Measurements from ENCODE around the gene TYW1B. TPM values are rescaled to one million over a fixed set of nuclear protein-coding genes. Genes with fewer than 3 reads are reported as not detected.
"Not testable (repeated sequence)": the region's sequence is repeated elsewhere in the genome, so short reads cannot be mapped to it uniquely, and the experiment has no call there.

Gene TYW1B
- total RNA-seq, 2 experiments from 2014 or later = 3.4 to 3.5 TPM

DNA sequence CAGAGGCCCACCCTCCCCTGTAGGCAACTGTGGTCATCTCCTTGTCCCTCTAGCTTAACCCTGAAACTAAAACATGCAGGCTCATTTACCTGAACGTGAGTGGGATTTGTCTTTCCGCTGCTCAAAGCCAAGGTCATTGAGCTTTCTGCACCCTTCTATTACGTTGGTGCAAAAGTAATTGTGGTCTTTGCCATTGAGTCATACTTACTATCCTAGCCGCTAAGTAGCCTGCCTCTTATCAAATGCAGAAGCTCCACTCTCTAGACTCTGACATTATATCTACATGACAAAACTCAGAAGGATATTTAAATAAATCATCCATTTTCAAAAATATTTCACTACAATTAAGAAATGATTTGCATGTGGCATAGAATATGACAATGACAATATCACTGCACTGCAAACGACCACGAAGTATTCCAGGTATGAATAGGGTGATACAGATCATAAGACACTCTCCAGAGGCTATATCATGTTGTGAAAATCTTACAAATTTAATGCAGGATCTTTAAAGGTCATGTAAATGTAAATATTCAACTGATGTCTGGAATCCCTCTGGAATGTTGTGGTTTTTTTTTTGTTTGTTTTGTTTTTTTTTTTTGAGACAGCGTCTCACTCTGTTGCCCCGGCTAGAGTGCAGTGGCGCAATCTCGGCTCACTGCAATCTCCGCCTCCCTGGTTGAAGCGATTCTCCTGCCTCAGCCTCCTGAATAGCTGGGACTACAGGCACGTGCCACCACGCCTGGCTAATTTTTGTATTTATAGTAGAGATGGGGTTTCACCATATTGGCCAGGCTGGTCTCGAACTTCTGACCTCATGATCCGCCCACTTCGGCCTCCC, 223.0 kb downstream of the TYW1B start:
- DNase-seq; H3K27me3 Mint-ChIP-seq; H3K27ac Mint-ChIP-seq; POLR2A ChIA-PET; CTCF ChIA-PET; H3K36me3 Mint-ChIP-seq (ENCODE audit: low read depth); H3K4me3 Mint-ChIP-seq; H3K9me3 Mint-ChIP-seq; H3K4me1 Mint-ChIP-seq: not testable (repeated sequence)

- POLR2A ChIA-PET; H3K9me3 Mint-ChIP-seq; H3K36me3 Mint-ChIP-seq (ENCODE audit: low read depth); H3K27me3 Mint-ChIP-seq; CTCF ChIA-PET; H3K4me1 Mint-ChIP-seq; DNase-seq; H3K4me3 Mint-ChIP-seq; H3K27ac Mint-ChIP-seq: not testable (repeated sequence)
Measured at GRCh38 chr7:72603476-72603875, 224.5 kb downstream of the TYW1B start.

- ChIA-PET POLR2A (no interaction called here), CTCF (no interaction called here)
- DNase-seq = no peak
- H3K27me3 Mint-ChIP-seq = no peaks in the 10 kb centered on the region
- no peaks in the 10 kb centered on the region for H3K9me3 Mint-ChIP-seq
- H3K4me3 Mint-ChIP-seq = no peak overlapping the region
- peaks cover 7% of the 10 kb centered on the region for H3K36me3 Mint-ChIP-seq (ENCODE audit: low read depth)
- H3K27ac Mint-ChIP-seq = no peak overlapping the region
- no peaks in the 10 kb centered on the region for H3K4me1 Mint-ChIP-seq
Measured at GRCh38 chr7:72603073-72603472, 224.9 kb downstream of the TYW1B start.

GRCh38 chr7:72601683-72602082, 226.3 kb downstream of the TYW1B start:
- H3K4me3 Mint-ChIP-seq; DNase-seq; H3K4me1 Mint-ChIP-seq; H3K36me3 Mint-ChIP-seq (ENCODE audit: low read depth); H3K27me3 Mint-ChIP-seq; H3K9me3 Mint-ChIP-seq; CTCF ChIA-PET; H3K27ac Mint-ChIP-seq; POLR2A ChIA-PET: not testable (repeated sequence)

- not testable (repeated sequence) for H3K36me3 Mint-ChIP-seq (ENCODE audit: low read depth)
Measured at GRCh38 chr7:72590023-72590422, 238.0 kb downstream of the TYW1B start.

GRCh38 chr7:72587267-72587666, 240.7 kb downstream of the TYW1B start:
- CTCF ChIA-PET; DNase-seq; POLR2A ChIA-PET; H3K4me3 Mint-ChIP-seq; H3K36me3 Mint-ChIP-seq (ENCODE audit: low read depth); H3K27me3 Mint-ChIP-seq; H3K4me1 Mint-ChIP-seq; H3K27ac Mint-ChIP-seq: not testable (repeated sequence)
- H3K9me3 Mint-ChIP-seq = peaks cover 31% of the 10 kb centered on the region

More at GRCh38 chr7:72590023-72590422, 238.0 kb downstream of the TYW1B start:
- DNase-seq, POLR2A ChIA-PET, CTCF ChIA-PET, H3K27me3 Mint-ChIP-seq, H3K4me3 Mint-ChIP-seq, H3K27ac Mint-ChIP-seq, H3K4me1 Mint-ChIP-seq: not testable (repeated sequence)
- H3K9me3 Mint-ChIP-seq = peaks cover 24% of the 10 kb centered on the region

DNA sequence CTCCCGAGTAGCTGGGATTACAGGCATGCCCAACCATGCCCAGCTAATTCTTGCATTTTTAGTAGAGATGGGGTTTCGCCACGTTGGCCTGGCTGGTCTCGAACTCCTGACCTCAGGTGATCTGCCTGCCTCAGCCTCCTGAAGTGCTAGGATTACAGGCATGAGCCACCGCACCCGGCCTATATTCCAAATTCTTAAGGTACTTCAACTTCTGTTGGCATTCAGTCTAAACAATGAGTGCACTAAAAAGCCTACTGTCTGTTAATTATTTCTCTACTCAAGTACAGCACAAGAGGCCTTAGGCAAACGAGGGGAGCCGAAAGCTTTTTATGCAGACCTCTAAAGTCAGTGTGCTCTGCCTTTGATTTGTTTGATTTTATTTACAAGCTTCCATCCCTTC, 243.4 kb downstream of the TYW1B start:
- H3K4me3 Mint-ChIP-seq; POLR2A ChIA-PET; H3K27ac Mint-ChIP-seq; H3K27me3 Mint-ChIP-seq; CTCF ChIA-PET; H3K36me3 Mint-ChIP-seq (ENCODE audit: low read depth); H3K4me1 Mint-ChIP-seq; DNase-seq: not testable (repeated sequence)
- peaks cover 21% of the 10 kb centered on the region for H3K9me3 Mint-ChIP-seq

GRCh38 chr7:72583620-72584361, 244.2 kb downstream of the TYW1B start:
- H3K4me3 Mint-ChIP-seq; H3K4me1 Mint-ChIP-seq; DNase-seq; POLR2A ChIA-PET; CTCF ChIA-PET; H3K27me3 Mint-ChIP-seq; H3K27ac Mint-ChIP-seq; H3K36me3 Mint-ChIP-seq (ENCODE audit: low read depth): not testable (repeated sequence)
- H3K9me3 Mint-ChIP-seq = peaks cover 21% of the 10 kb centered on the region

GRCh38 chr7:72580142-72580770, 247.7 kb downstream of the TYW1B start:
- H3K9me3 Mint-ChIP-seq; H3K4me3 Mint-ChIP-seq; H3K27me3 Mint-ChIP-seq; POLR2A ChIA-PET; H3K27ac Mint-ChIP-seq; H3K4me1 Mint-ChIP-seq; CTCF ChIA-PET; DNase-seq; H3K36me3 Mint-ChIP-seq (ENCODE audit: low read depth): not testable (repeated sequence)

- no peak overlapping the region for H3K27ac Mint-ChIP-seq
- H3K9me3 Mint-ChIP-seq = peaks cover 5% of the 10 kb centered on the region
- H3K4me3 Mint-ChIP-seq = no peak overlapping the region
- H3K27me3 Mint-ChIP-seq = no peaks in the 10 kb centered on the region
- peaks cover 7% of the 10 kb centered on the region for H3K36me3 Mint-ChIP-seq (ENCODE audit: low read depth)
- CTCF ChIA-PET = no interaction called here
- POLR2A ChIA-PET = no interaction called here
- H3K4me1 Mint-ChIP-seq = no peaks in the 10 kb centered on the region
- no peak for DNase-seq
Measured at GRCh38 chr7:72577107-72577506, 250.9 kb downstream of the TYW1B start.

GRCh38 chr7:72561988-72562387, 266.0 kb downstream of the TYW1B start:
- DNase-seq; H3K9me3 Mint-ChIP-seq; POLR2A ChIA-PET; H3K36me3 Mint-ChIP-seq (ENCODE audit: low read depth); CTCF ChIA-PET; H3K27ac Mint-ChIP-seq; H3K4me1 Mint-ChIP-seq; H3K4me3 Mint-ChIP-seq; H3K27me3 Mint-ChIP-seq: not testable (repeated sequence)

- H3K27me3 Mint-ChIP-seq; POLR2A ChIA-PET; H3K4me3 Mint-ChIP-seq; H3K4me1 Mint-ChIP-seq; H3K27ac Mint-ChIP-seq; H3K9me3 Mint-ChIP-seq; CTCF ChIA-PET; DNase-seq; H3K36me3 Mint-ChIP-seq (ENCODE audit: low read depth): not testable (repeated sequence)
Measured at GRCh38 chr7:72559546-72559945, 268.5 kb downstream of the TYW1B start.

GRCh38 chr7:72556733-72557132, 271.3 kb downstream of the TYW1B start:
- CTCF ChIA-PET; H3K27ac Mint-ChIP-seq; DNase-seq; H3K4me1 Mint-ChIP-seq; POLR2A ChIA-PET; H3K36me3 Mint-ChIP-seq (ENCODE audit: low read depth); H3K4me3 Mint-ChIP-seq; H3K27me3 Mint-ChIP-seq: not testable (repeated sequence)
- peaks cover 14% of the 10 kb centered on the region for H3K9me3 Mint-ChIP-seq

DNA sequence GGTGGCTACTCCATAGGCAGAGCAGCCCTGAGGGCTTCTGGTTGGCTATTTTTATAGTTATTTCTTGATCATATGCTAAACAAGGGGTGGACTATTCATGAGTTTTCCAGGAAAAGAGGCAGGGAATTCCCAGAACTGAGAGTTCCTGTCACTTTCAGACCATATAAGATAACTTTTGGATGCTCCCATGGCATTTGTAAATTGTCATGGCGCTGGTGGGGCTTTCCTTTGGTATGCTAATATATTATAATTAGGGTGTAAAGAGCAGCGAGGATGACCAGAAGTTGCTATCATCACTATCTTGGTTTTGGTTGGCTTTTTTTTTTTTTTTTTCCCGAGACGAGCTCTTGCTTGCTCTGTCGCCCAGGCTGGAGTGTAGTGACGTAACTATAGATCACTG, 272.8 kb downstream of the TYW1B start:
- H3K27ac Mint-ChIP-seq; H3K27me3 Mint-ChIP-seq; DNase-seq; H3K9me3 Mint-ChIP-seq; H3K36me3 Mint-ChIP-seq (ENCODE audit: low read depth); CTCF ChIA-PET; H3K4me1 Mint-ChIP-seq; H3K4me3 Mint-ChIP-seq; POLR2A ChIA-PET: not testable (repeated sequence)

Data from activated CD4-positive, alpha-beta memory T cell treated with anti-CD3 and anti-CD28 coated beads, Interleukin-2, amount 10 ng/mL, durations not matched to agents 7 days and 5 days (primary cell).